ENCODE measurements around the gene ZDHHC11. TPM values are rescaled to one million over a fixed set of nuclear protein-coding genes. Genes with fewer than 3 reads are reported as not detected.
"Not testable (repeated sequence)": the region's sequence is repeated elsewhere in the genome, so short reads cannot be mapped to it uniquely, and the experiment has no call there.

The ZDHHC11 gene
- total RNA-seq, 1 donor from 2014 or later: 27.5 TPM

GRCh38 chr5:773517-774264 is 77.1 kb downstream of the ZDHHC11 start:
- no peaks in the 10 kb centered on the region for H3K4me1 Mint-ChIP-seq (ENCODE audit: unreplicated experiment)
- no peak overlapping the region for H3K27ac Mint-ChIP-seq
- TF ChIP-seq CTCF (conservative IDR thresholded peaks at IDR 0.05): no peak
- H3K27me3 Mint-ChIP-seq: no peaks in the 10 kb centered on the region
- DNase-seq (ENCODE audit: extremely low spot score, unreplicated experiment): peak; percentile 72
- no peaks in the 10 kb centered on the region for H3K9me3 Mint-ChIP-seq
- H3K4me3 Mint-ChIP-seq: no peak overlapping the region
- no peaks in the 10 kb centered on the region for H3K36me3 Mint-ChIP-seq

DNA sequence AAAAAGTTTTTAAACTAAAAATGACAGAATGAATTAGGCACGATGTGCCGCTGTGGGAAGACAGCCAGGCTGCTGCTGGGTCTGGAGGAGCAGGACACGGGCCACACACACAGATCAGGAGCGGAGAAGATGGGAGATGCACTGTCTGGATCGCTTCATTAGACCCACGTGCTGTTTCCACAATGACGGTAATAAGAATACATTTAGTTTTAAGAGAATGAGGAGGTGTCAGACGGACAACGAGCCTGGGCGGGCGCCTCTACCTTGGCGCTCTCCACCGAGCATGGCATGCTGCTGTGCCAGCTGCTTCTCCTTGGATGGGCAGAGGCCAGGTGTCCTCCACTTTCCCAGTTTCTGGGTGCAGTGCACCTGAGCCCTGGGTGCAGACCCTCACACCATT is 77.9 kb downstream of the ZDHHC11 start:
- H3K27ac Mint-ChIP-seq; H3K4me1 Mint-ChIP-seq (ENCODE audit: unreplicated experiment): not testable (repeated sequence)
- DNase-seq (ENCODE audit: extremely low spot score, unreplicated experiment): peak; percentile 43

DNA sequence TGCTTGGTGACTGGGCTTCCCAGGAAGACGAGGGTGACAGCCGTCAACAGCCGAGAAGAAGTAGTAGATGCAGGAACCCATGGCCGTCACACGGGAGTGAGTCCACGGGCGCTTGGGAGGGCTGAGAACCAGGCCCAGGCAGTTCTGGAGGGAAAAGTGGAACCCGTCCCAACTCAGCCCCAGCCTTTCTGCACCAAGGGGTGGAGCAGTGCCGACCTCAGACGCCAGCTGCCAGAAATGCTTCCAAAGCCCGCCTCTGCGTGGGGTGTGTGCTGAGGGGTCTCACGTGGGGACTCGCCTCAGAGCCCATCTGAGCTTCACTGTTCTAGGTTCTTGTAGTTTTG is 78.3 kb downstream of the ZDHHC11 start:
- H3K9me3 Mint-ChIP-seq; H3K36me3 Mint-ChIP-seq; H3K4me1 Mint-ChIP-seq (ENCODE audit: unreplicated experiment); H3K4me3 Mint-ChIP-seq; H3K27ac Mint-ChIP-seq; DNase-seq (ENCODE audit: extremely low spot score, unreplicated experiment); H3K27me3 Mint-ChIP-seq: not testable (repeated sequence)

More for the DNA sequence above, 77.9 kb downstream of the ZDHHC11 start:
- H3K9me3 Mint-ChIP-seq, H3K27me3 Mint-ChIP-seq, H3K4me3 Mint-ChIP-seq, H3K36me3 Mint-ChIP-seq: not testable (repeated sequence)

GRCh38 chr5:771841-772546 is 78.8 kb downstream of the ZDHHC11 start:
- not testable (repeated sequence) for H3K27me3 Mint-ChIP-seq; H3K9me3 Mint-ChIP-seq; H3K4me1 Mint-ChIP-seq (ENCODE audit: unreplicated experiment); DNase-seq (ENCODE audit: extremely low spot score, unreplicated experiment); H3K4me3 Mint-ChIP-seq; H3K27ac Mint-ChIP-seq; H3K36me3 Mint-ChIP-seq

GRCh38 chr5:771087-771781 is 79.6 kb downstream of the ZDHHC11 start:
- not testable (repeated sequence) for H3K9me3 Mint-ChIP-seq; H3K27me3 Mint-ChIP-seq; H3K4me1 Mint-ChIP-seq (ENCODE audit: unreplicated experiment); H3K36me3 Mint-ChIP-seq; H3K4me3 Mint-ChIP-seq; H3K27ac Mint-ChIP-seq
- peak; percentile 68 for DNase-seq (ENCODE audit: extremely low spot score, unreplicated experiment)

GRCh38 chr5:770585-770984 is 80.2 kb downstream of the ZDHHC11 start:
- H3K4me3 Mint-ChIP-seq; H3K36me3 Mint-ChIP-seq; H3K27me3 Mint-ChIP-seq; H3K27ac Mint-ChIP-seq; H3K9me3 Mint-ChIP-seq; H3K4me1 Mint-ChIP-seq (ENCODE audit: unreplicated experiment): not testable (repeated sequence)
- peak; percentile 67 for DNase-seq (ENCODE audit: extremely low spot score, unreplicated experiment)

DNA sequence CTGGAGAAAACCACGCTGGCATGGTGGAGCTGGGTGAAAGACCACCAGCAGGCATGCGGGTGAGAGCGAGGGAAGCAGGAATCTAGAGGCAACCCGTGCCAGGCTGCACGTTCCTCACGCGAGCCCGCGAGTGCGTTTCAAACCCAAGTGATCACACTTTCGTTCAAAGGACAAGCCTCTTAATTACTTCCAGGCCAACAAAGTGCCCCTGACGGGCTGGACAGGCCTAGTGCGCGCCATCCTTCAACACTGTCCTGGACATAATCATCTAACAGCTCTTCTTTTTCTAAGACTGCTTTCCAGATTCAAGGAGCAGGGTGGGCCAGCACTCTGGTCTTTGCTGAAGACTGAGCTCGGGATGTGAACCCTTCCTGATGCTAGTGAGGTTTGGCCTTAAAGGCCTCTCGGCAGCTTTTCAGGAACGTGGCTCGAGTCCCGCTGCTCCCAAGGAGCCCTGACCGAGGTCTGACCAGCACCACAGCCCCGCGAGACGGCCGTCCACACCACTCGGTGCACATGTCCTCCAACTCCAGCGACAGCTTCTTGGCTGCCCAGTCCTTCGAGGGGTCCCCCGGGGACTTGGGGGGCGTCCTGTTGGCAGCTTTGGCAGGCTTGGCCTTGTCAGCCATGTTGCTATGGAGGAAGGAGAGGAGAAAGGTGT is 81.2 kb downstream of the ZDHHC11 start:
- not testable (repeated sequence) for H3K36me3 Mint-ChIP-seq; H3K27me3 Mint-ChIP-seq; H3K4me1 Mint-ChIP-seq (ENCODE audit: unreplicated experiment); H3K27ac Mint-ChIP-seq; H3K9me3 Mint-ChIP-seq; H3K4me3 Mint-ChIP-seq
- peak; percentile 66 for DNase-seq (ENCODE audit: extremely low spot score, unreplicated experiment)

GRCh38 chr5:766666-767431 is 83.9 kb downstream of the ZDHHC11 start:
- H3K27me3 Mint-ChIP-seq: no peaks in the 10 kb centered on the region
- H3K27ac Mint-ChIP-seq: no peak overlapping the region
- no peaks in the 10 kb centered on the region for H3K9me3 Mint-ChIP-seq
- no peaks in the 10 kb centered on the region for H3K4me1 Mint-ChIP-seq (ENCODE audit: unreplicated experiment)
- H3K4me3 Mint-ChIP-seq: no peak overlapping the region
- no peak for TF ChIP-seq CTCF (conservative IDR thresholded peaks at IDR 0.05)
- DNase-seq (ENCODE audit: extremely low spot score, unreplicated experiment): peak; percentile 69
- H3K36me3 Mint-ChIP-seq: no peaks in the 10 kb centered on the region

All from type B pancreatic cell (in vitro differentiated cells).